Neural progenitor cell (in vitro differentiated cells): ENCODE data around the gene COL7A1. TPM values are rescaled to one million over a fixed set of nuclear protein-coding genes. Genes with fewer than 3 reads are reported as not detected.

ENCODE experiments used
- DNase-seq: peaks from one replicate; pipeline ENCODE4 v3.0.0-alpha.2; 2016; ENCODE audit warnings: low spot score
- H2AFZ ChIP-seq: fragments of 200-600 bp; sonication (generic); replicated peaks from 2 replicates; pipeline ENCODE4 v1.6.1; 2016; ENCODE audit warnings: antibody characterized with exemption
- H3F3A ChIP-seq: fragments of 200-600 bp; sonication (generic); 2 replicates; pipeline ENCODE4 v1.6.1; 2016; ENCODE audit warnings: antibody characterized with exemption, low read depth
- H3K27ac ChIP-seq: fragments of 200-600 bp; sonication (generic); 2 replicates; pipeline ENCODE4 v1.5.1; 2016; ENCODE audit warnings: mild to moderate bottlenecking
- H3K27me3 ChIP-seq: fragments of 200-600 bp; sonication (generic); 2 replicates; pipeline ENCODE4 v1.6.1; 2016; ENCODE audit warnings: mild to moderate bottlenecking, moderate library complexity
- H3K36me3 ChIP-seq: fragments of 200-600 bp; sonication (generic); 2 replicates; pipeline ENCODE4 v1.5.1; 2016
- H3K4me1 ChIP-seq: fragments of 200-600 bp; sonication (generic); 2 replicates; pipeline ENCODE4 v1.6.1; 2016; ENCODE audit warnings: mixed run types
- H3K4me2 ChIP-seq: fragments of 200-600 bp; sonication (generic); 2 replicates; pipeline ENCODE4 v1.6.1; 2016
- H3K4me3 ChIP-seq: fragments of 200-600 bp; sonication (generic); 2 replicates; pipeline ENCODE4 v1.5.1; 2016
- H3K79me2 ChIP-seq: fragments of 200-600 bp; sonication (generic); 2 replicates; pipeline ENCODE4 v1.6.1; 2016; ENCODE audit warnings: low read depth
- H3K9ac ChIP-seq: fragments of 200-600 bp; sonication (generic); 2 replicates; pipeline ENCODE4 v1.6.1; 2016
- H3K9me3 ChIP-seq: fragments of 200-600 bp; sonication (generic); 2 replicates; pipeline ENCODE4 v1.5.1; 2016; ENCODE audit warnings: low read depth
- H4K20me1 ChIP-seq: fragments of 200-600 bp; sonication (generic); 2 replicates; pipeline ENCODE4 v1.6.1; 2016; ENCODE audit warnings: low read depth
- H3K27ac Mint-ChIP-seq: 3 replicates; pipeline ENCODE4 v1.8.0; 2021; ENCODE audit warnings: mixed read lengths
- H3K27me3 Mint-ChIP-seq: 2 replicates; pipeline ENCODE4 v1.8.0; 2022; ENCODE audit warnings: low read depth, mild to moderate bottlenecking, inconsistent platforms, moderate library complexity, mixed read lengths; ENCODE audit not compliant: insufficient read depth
- H3K36me3 Mint-ChIP-seq: 3 replicates; pipeline ENCODE4 v1.8.0; 2021; ENCODE audit warnings: mixed read lengths
- H3K4me1 Mint-ChIP-seq: 3 replicates; pipeline ENCODE4 v1.8.0; 2021; ENCODE audit warnings: mixed read lengths
- H3K4me3 Mint-ChIP-seq: 3 replicates; pipeline ENCODE4 v1.8.0; 2021; ENCODE audit warnings: mild to moderate bottlenecking, moderate library complexity, mixed read lengths
- H3K9me3 Mint-ChIP-seq: 3 replicates; pipeline ENCODE4 v1.8.0; 2020; ENCODE audit warnings: mixed read lengths
- EZH2 ChIP-seq: fragments of 200-600 bp; sonication (generic); IDR thresholded peaks from 2 replicates; pipeline ENCODE4 v1.6.1; 2017; ENCODE audit warnings: antibody characterized with exemption, mild to moderate bottlenecking, moderate library complexity
- EZH2phosphoT487 ChIP-seq: fragments of 200-600 bp; sonication (generic); IDR thresholded peaks from 2 replicates; pipeline ENCODE4 v1.6.1; 2017; ENCODE audit warnings: antibody characterized with exemption
- total RNA-seq: library from RNA; depleted of rRNA; stranded (reverse); fragments of >200 nt; gene quantifications from 2 replicates; pipeline ENCODE4 v1.2.3, GENCODE V29; 2015; ENCODE audit warnings: low replicate concordance
- TF ChIP-seq, protein P1 (sequence below): fragments of 200-600 bp; sonication (generic); IDR thresholded peaks from 2 replicates; pipeline ENCODE4 v1.5.1; 2017; ENCODE audit warnings: antibody characterized with exemption, mild to moderate bottlenecking

Gene COL7A1
- total RNA-seq, 1 donor from 2014 or later = 3.0 TPM

DNA sequence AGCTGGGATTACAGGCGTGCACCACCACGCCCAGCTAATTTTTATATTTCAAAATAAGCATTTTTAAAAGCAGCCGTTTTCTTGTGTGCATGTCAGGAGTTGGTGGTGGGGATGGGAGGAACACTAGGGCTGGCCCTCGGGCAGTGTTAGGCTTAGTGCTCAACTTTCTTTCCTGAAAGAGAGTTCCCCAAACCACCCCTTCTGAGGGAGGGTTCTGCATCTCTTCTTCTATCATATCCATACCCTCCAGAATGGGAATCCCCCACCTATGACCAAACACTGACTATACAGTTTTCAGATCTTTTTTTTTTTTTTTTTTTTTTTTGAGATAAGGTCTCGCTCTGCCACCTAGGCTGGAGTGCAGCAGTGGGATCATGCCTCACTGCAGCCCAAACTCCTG, 51.0 kb downstream of the COL7A1 start:
- no peaks in the 10 kb centered on the region for H3K4me1 ChIP-seq
- H3K27ac ChIP-seq = no peak overlapping the region
- no peaks in the 10 kb centered on the region for H3K36me3 ChIP-seq
- Mint-ChIP-seq H3K27me3 (peaks cover 5% of the 10 kb centered on the region), H3K27ac (no peak overlapping the region), H3K4me1 (no peaks in the 10 kb centered on the region), H3K4me3 (no peak overlapping the region), H3K36me3 (peaks cover 35% of the 10 kb centered on the region), H3K9me3 (no peaks in the 10 kb centered on the region)
- TF ChIP-seq EZH2 (no peak), EZH2phosphoT487 (no peak)
- TF ChIP-seq, protein P1, sequence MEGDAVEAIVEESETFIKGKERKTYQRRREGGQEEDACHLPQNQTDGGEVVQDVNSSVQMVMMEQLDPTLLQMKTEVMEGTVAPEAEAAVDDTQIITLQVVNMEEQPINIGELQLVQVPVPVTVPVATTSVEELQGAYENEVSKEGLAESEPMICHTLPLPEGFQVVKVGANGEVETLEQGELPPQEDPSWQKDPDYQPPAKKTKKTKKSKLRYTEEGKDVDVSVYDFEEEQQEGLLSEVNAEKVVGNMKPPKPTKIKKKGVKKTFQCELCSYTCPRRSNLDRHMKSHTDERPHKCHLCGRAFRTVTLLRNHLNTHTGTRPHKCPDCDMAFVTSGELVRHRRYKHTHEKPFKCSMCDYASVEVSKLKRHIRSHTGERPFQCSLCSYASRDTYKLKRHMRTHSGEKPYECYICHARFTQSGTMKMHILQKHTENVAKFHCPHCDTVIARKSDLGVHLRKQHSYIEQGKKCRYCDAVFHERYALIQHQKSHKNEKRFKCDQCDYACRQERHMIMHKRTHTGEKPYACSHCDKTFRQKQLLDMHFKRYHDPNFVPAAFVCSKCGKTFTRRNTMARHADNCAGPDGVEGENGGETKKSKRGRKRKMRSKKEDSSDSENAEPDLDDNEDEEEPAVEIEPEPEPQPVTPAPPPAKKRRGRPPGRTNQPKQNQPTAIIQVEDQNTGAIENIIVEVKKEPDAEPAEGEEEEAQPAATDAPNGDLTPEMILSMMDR = no peak
- H3K27me3 ChIP-seq = no peaks in the 10 kb centered on the region
- H3K79me2 ChIP-seq = no peaks in the 10 kb centered on the region
- H3K9me3 ChIP-seq = no peaks in the 10 kb centered on the region
- no peak overlapping the region for H3K4me2 ChIP-seq
- no peak overlapping the region for H2AFZ ChIP-seq
- peaks cover 3% of the 10 kb centered on the region for H4K20me1 ChIP-seq
- H3F3A ChIP-seq = peaks cover 8% of the 10 kb centered on the region
- DNase-seq = no peak
- H3K9ac ChIP-seq = no peak overlapping the region
- H3K4me3 ChIP-seq = no peak overlapping the region

DNA sequence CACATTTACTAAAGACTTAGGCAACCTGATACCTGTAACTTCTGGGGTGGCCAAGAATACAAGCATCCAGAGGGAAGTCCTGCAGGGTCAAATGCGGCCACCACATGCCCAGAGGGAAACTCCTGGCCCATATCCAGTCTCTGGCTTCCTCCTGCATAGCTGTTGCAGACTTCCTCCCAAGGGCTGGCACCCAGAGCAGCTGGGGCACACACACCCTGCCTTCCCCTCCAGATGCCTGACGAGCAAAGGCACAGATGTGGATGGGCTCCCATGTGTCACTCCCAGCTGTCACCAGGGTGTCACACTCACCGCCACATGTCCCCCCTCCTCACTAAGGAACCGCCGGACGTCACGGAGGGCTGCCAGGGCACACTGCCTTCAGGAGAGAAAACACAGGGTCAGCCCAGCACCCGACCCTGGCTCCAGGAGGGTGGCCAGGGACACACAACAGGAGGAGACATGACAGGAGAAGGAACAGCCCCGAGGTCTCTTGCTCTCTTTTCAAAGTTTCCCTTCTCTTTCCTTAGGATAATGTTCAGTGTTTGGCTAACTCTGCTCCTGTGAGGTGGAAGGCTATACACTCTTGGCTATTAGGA, 51.8 kb downstream of the COL7A1 start:
- no peaks in the 10 kb centered on the region for H3K9me3 ChIP-seq
- no peak overlapping the region for H3K4me3 Mint-ChIP-seq
- H3K27me3 ChIP-seq = no peaks in the 10 kb centered on the region
- H3K4me2 ChIP-seq = no peak overlapping the region
- H3K36me3 ChIP-seq = no peaks in the 10 kb centered on the region
- H3K4me1 Mint-ChIP-seq = no peaks in the 10 kb centered on the region
- TF ChIP-seq, protein P1 = no peak
- TF ChIP-seq EZH2phosphoT487 = no peak
- no peak for TF ChIP-seq EZH2
- H2AFZ ChIP-seq = no peak overlapping the region
- H3K9ac ChIP-seq = no peak overlapping the region
- H4K20me1 ChIP-seq = no peaks in the 10 kb centered on the region
- peaks cover 34% of the 10 kb centered on the region for H3K36me3 Mint-ChIP-seq
- H3K27ac ChIP-seq = no peak overlapping the region
- no peak overlapping the region for H3K4me3 ChIP-seq
- peaks cover 5% of the 10 kb centered on the region for H3K27me3 Mint-ChIP-seq
- H3K79me2 ChIP-seq = no peaks in the 10 kb centered on the region
- no peaks in the 10 kb centered on the region for H3K4me1 ChIP-seq
- no peak for DNase-seq
- peaks cover 8% of the 10 kb centered on the region for H3F3A ChIP-seq
- H3K27ac Mint-ChIP-seq = no peak overlapping the region
- H3K9me3 Mint-ChIP-seq = no peaks in the 10 kb centered on the region

DNA sequence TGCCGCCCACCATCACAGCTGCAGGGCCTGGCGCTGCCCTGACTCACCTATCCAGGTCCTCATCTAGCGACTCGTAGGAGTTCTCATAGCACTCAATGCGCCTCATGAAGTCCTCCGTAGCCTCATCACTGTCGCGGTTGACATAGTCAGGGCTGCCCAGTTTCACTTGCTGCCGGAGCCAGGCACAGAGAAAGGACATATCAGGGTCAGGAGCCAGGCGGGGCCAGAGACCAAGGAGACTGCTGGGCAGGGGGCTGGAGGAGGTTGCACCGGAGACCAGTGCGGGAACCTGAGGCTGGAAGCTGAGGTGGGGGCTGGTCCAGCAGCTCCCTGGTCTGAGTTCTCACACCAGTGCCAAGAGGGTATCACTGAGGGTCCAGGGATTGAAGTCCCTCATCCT, 56.7 kb downstream of the COL7A1 start:
- Mint-ChIP-seq H3K4me3 (no peak overlapping the region), H3K9me3 (no peaks in the 10 kb centered on the region), H3K36me3 (peaks cover 47% of the 10 kb centered on the region), H3K27ac (no peak overlapping the region), H3K27me3 (peaks cover 5% of the 10 kb centered on the region), H3K4me1 (no peaks in the 10 kb centered on the region)
- DNase-seq = no peak
- Histone ChIP-seq H4K20me1 (no peaks in the 10 kb centered on the region), H3K4me1 (no peaks in the 10 kb centered on the region), H3F3A (peaks cover 4% of the 10 kb centered on the region), H2AFZ (no peak overlapping the region), H3K4me2 (no peak overlapping the region), H3K79me2 (no peaks in the 10 kb centered on the region), H3K36me3 (no peaks in the 10 kb centered on the region), H3K4me3 (no peak overlapping the region), H3K27ac (no peak overlapping the region), H3K9me3 (no peaks in the 10 kb centered on the region), H3K9ac (no peak overlapping the region), H3K27me3 (no peaks in the 10 kb centered on the region)
- TF ChIP-seq EZH2phosphoT487 = no peak
- no peak for TF ChIP-seq EZH2
- TF ChIP-seq, protein P1 = no peak
